OCI-LY7 (cell line): ENCODE measurements around the gene PTPA.

ENCODE experiments used
- CTCF ChIP-seq: fragments of 200-600 bp; sonication (generic); conservative IDR thresholded peaks from 2 replicates; pipeline ENCODE4 v1.5.1; 2014; ENCODE audit warnings: mild to moderate bottlenecking, antibody characterized with exemption, low read length, moderate library complexity, mixed read lengths
- EZH2phosphoT487 ChIP-seq: fragments of 200-600 bp; sonication (generic); IDR thresholded peaks from 2 replicates; pipeline ENCODE4 v1.6.1; 2018; ENCODE audit warnings: low read depth, borderline replicate concordance, mild to moderate bottlenecking, mixed run types, antibody characterized with exemption, low read length, moderate library complexity, mixed read lengths

- TF ChIP-seq CTCF (no peak), EZH2phosphoT487 (no peak)
Observed at GRCh38 chr9:129176701-129177442, 65.7 kb downstream of the PTPA start.
